Measurements from ENCODE around the gene PARN.
"Not testable (repeated sequence)": the region's sequence is repeated elsewhere in the genome, so short reads cannot be mapped to it uniquely, and the experiment has no call there.

The PARN gene

GRCh38 chr16:14574698-14575415 is 55.2 kb downstream of the PARN start:
- DNase-seq (ENCODE audit: low spot score) = not testable (repeated sequence)

GRCh38 chr16:14572535-14572934 is 57.5 kb downstream of the PARN start:
- no peak for DNase-seq (ENCODE audit: low spot score)

GRCh38 chr16:14569213-14569612 is 60.8 kb downstream of the PARN start:
- DNase-seq (ENCODE audit: low spot score) = no peak

GRCh38 chr16:14566599-14566998 is 63.5 kb downstream of the PARN start:
- DNase-seq (ENCODE audit: low spot score) = no peak

GRCh38 chr16:14565688-14566025 is 64.4 kb downstream of the PARN start:
- no peak for DNase-seq (ENCODE audit: low spot score)

- peak; percentile 34 for DNase-seq (ENCODE audit: low spot score)
Observed at GRCh38 chr16:14564861-14565687, 65.0 kb downstream of the PARN start.

- DNase-seq (ENCODE audit: low spot score) = no peak
Observed at GRCh38 chr16:14564323-14564722, 65.7 kb downstream of the PARN start.

GRCh38 chr16:14562691-14563491 is 67.2 kb downstream of the PARN start:
- DNase-seq (ENCODE audit: low spot score) = peak; percentile 67

- no peak for DNase-seq (ENCODE audit: low spot score)
Observed at GRCh38 chr16:14560523-14560922, 69.5 kb downstream of the PARN start.

GRCh38 chr16:14559809-14560241 is 70.2 kb downstream of the PARN start:
- DNase-seq (ENCODE audit: low spot score) = no peak

GRCh38 chr16:14553447-14553846 is 76.6 kb downstream of the PARN start:
- no peak for DNase-seq (ENCODE audit: low spot score)

GRCh38 chr16:14549789-14550153 is 80.3 kb downstream of the PARN start:
- DNase-seq (ENCODE audit: low spot score) = no peak

- no peak for DNase-seq (ENCODE audit: low spot score)
Observed at GRCh38 chr16:14548933-14549788, 80.9 kb downstream of the PARN start.

GRCh38 chr16:14545346-14545884 is 84.6 kb downstream of the PARN start:
- DNase-seq (ENCODE audit: low spot score) = no peak

GRCh38 chr16:14544846-14545245 is 85.2 kb downstream of the PARN start:
- not testable (repeated sequence) for DNase-seq (ENCODE audit: low spot score)

GRCh38 chr16:14539631-14540030 is 90.4 kb downstream of the PARN start:
- no peak for DNase-seq (ENCODE audit: low spot score)

- no peak for DNase-seq (ENCODE audit: low spot score)
Observed at GRCh38 chr16:14539156-14539555, 90.9 kb downstream of the PARN start.

GRCh38 chr16:14538604-14539003 is 91.5 kb downstream of the PARN start:
- no peak for DNase-seq (ENCODE audit: low spot score)

GRCh38 chr16:14531613-14532012 is 98.4 kb downstream of the PARN start:
- DNase-seq (ENCODE audit: low spot score) = no peak

GRCh38 chr16:14531101-14531500 is 99.0 kb downstream of the PARN start:
- no peak for DNase-seq (ENCODE audit: low spot score)

GRCh38 chr16:14530046-14530445 is 100.0 kb downstream of the PARN start:
- DNase-seq (ENCODE audit: low spot score) = no peak
